ENCODE data around the gene CTSZ.

DNA sequence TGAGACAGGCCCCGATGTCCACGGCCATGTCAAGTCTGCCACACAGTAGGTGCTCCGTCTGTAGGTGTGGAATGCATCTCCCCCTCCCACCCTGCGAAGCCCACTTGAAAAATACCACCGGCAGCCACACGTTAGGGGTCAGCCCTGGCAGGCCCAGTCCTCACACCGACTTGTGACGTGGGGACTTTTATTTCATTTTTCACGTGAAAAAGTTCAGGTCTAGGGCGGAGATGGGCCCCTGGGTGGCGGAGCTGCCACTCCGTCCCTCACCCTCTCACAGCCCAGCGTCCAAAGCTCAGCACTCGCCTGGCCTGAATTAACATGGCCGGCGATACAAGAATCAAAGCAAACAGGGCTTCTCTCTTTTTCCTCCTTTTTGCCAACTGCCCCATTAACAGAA lies 8.4 kb upstream of the CTSZ start:
- TF ChIP-seq, protein P1, sequence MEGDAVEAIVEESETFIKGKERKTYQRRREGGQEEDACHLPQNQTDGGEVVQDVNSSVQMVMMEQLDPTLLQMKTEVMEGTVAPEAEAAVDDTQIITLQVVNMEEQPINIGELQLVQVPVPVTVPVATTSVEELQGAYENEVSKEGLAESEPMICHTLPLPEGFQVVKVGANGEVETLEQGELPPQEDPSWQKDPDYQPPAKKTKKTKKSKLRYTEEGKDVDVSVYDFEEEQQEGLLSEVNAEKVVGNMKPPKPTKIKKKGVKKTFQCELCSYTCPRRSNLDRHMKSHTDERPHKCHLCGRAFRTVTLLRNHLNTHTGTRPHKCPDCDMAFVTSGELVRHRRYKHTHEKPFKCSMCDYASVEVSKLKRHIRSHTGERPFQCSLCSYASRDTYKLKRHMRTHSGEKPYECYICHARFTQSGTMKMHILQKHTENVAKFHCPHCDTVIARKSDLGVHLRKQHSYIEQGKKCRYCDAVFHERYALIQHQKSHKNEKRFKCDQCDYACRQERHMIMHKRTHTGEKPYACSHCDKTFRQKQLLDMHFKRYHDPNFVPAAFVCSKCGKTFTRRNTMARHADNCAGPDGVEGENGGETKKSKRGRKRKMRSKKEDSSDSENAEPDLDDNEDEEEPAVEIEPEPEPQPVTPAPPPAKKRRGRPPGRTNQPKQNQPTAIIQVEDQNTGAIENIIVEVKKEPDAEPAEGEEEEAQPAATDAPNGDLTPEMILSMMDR (IDR thresholded peaks at IDR 0.05 in 4 of 5, conservative IDR thresholded peaks at IDR 0.05 in 1 of 5) = no peak
- no peak for TF ChIP-seq POLR2A (IDR thresholded peaks at IDR 0.05)

Measured in gastrocnemius medialis (tissue), 4 donors.